ENCODE data around the gene ZNF14. TPM values are rescaled to one million over a fixed set of nuclear protein-coding genes. Genes with fewer than 3 reads are reported as not detected.
"Not testable (repeated sequence)": the region's sequence is repeated elsewhere in the genome, so short reads cannot be mapped to it uniquely, and the experiment has no call there.

ZNF14 gene
- total RNA-seq, 1 donor from 2014 or later = 6.0 TPM

DNA sequence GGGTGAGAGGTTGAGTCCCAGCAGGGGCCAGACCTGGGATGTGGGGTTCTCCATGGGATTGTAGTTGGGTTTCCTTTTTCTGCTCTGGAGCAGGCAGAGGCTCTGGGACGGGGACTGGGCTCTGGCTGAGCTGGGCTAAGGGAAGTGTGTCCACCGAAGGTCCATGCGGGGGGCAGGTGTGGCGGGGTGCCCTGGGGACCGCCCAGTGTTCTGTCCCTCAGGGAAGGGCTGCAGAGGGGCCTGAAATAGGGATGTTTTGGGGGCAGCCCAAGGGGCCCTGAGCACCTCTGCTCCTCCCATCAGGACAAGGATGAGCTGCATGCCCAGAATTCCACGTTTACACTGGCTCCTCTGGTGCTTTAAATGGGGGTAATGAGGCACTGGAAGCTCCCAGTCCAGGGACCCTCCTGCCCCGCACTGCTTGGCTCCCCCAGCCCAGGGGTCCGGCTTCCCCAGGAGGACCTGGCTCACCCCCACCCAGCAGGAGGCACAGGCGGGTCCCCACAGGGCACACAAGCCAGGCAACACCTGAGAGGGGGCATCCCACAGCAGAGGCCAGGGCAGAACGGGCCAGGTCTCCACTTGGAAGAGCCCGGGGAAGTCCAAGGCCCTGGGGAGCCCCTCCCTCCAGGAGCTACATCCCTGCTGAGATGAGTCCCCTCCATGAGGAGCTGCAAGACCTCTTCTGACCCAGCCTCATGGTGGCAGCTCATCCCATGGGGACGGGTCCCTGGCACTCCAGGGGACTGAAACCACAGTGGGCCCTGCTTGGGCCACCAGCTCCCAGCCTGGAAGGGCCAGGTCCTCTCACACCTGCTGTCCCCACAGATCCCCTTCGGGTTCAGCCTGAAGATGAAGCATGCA, 14.7 kb upstream of the ZNF14 start:
- intact Hi-C loops (cut with micrococcal nuclease) = no loop called here

DNA sequence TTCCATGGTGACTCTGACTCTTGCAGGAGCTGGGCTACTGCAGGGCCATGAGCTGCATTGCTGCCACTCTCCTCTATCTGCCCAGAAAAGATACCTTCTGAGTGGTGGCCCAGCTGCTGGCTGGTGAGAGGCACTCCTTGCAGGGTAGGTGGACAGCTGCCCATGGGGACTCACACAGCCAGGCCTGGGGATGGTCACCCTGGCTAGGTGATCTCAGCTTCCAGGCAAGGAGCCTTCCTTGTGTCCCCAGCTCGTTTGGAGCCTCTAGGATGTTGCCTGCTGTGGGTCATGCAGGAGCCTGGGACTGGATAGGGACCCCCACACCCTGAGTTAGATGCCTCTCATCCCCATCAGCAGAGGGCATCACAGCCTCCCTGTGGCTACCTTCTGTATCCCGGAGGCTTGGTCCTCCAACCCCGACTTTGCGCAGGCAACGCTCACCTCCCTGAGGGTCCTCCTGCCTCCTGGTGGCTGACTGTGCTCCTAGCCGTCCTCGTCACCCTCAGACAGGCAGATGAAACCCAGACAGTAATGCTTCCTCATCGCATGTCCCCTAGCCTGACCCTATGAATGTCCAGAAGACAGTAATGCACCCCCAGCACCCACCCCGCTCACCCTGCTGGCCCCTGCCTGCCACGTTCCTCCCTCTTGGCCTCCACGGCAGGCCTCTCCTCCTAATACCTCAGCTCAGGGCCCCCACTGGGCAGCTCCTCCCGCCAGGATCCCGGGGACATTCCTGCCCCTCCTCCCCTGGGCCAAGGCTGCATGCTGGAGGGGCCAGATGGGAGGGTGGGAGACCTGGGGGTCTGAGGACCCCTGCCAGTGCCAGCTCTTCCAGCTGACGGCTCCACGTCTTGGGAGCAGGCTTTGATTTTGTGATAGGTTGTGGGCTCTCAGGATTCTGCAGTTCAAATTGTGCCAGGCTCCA, 13.6 kb upstream of the ZNF14 start:
- intact Hi-C loops (cut with micrococcal nuclease) = no loop called here

DNA sequence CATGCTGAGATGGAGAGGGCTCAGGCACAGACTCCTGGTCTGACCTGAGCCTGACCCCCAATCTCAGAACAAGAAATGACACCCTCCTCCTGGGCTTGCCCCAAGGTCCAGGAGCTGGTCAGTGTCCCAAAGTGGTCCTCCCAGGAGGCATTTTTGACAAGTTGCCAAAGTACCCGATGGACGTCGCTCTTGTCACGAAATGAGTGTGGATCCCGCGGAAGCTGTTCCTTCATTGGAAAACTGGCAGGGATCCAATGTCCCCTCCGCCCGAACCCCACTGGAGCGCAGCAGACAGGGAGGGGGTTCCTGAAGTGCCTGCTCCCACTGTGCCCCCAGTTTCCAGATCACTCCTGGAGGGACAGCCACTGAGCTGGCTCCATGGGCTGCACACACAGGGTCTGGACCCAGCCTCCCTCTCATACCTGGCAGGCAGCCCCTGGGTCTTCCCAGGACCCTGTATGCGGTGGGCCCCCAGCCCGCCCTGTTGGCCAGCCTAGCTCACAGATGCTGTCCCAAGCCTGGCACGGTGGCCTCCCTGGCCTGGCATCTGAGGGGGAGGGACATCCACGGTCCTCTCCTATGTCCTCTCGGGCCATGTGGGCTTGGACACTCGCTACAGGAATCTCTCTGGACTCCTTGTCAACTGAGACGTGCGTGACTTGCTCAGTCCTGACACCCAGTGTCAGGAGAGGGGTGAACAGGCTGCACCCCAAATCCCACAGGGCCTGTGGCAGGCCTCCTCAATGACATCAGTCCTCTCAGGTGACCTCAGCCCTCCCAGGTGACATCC, 12.8 kb upstream of the ZNF14 start:
- intact Hi-C loops (cut with micrococcal nuclease) = no loop called here

DNA sequence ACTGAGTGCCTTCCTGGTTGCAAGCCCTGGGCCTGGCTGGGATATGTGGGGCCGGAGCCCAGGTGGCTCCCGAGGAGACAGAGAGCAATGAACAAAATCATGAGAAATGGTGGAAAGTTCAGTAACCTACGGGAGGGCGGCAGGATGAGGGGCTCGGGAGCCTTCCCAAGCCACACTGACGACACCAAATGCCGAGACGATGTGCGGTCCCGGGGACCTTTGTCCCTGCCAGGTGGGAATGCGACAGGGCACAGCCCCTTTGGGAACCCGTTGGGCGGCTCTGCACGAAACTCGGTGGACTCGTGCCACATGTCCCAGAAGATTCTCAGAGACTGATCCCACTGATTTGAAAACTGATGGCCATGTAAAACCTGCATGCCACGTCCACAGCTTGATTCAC, 11.7 kb upstream of the ZNF14 start:
- intact Hi-C loops (cut with micrococcal nuclease) = no loop called here

DNA sequence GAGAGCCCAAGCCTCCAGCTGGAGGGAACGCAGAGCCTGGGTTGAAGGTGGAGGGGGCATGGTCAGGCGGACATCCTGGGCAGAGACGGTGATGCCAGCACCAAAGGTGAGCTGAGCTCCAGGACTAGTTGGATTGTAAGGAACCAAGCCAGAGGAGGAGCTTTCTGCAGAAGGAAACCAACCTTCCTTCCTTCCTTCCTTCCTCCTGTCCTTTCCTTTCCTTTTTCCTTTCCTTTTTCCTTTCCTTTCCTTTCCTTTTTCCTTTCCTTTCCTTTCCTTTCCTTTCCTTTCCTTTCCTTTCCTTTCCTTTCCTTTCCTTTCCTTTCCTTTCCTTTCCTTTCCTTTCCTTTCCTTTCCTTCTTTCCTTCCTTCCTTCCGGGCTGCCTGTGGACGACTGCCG, 11.0 kb upstream of the ZNF14 start:
- intact Hi-C loops (cut with micrococcal nuclease) = not testable (repeated sequence)

DNA sequence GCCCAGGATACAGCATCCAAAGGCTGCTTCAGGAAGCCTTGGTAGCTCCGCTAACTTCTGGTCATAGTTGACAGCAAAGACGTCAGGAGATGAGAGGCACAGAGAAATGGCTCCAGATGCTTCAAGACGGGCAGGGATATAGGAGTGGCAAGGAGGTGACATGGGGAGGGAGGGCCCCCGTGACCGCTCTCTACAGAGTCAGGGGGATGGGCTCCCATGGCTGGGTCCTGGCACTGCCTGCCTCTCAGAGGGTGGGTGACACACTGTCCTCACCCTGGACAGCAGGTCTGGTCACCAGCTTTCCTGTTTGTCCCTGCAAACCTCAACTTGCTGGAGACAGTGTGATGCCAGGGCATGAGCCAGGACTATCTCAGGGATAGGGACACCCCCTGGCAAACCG, 10.3 kb upstream of the ZNF14 start:
- intact Hi-C loops (cut with micrococcal nuclease) = no loop called here

DNA sequence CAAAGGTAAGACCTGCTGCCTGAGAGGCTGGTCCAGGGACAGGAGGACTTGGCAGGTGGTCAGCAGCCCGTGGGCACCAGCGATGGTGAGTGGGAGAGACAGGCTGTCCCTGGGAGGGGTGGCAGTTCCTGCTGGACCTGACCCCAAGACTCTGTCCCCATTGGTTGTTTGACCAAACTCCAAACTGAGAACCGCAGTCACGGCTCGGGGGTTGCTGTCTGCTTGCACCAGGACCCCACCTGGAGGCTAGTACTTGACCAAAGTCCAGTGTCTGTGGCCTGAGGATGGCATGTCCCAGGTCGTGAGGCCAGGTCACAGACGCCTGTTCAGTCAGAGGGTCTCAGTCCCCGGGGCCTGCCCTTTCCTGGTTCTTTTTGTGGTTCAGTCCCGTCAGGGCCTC, 9.9 kb upstream of the ZNF14 start:
- intact Hi-C loops (cut with micrococcal nuclease) = no loop called here

DNA sequence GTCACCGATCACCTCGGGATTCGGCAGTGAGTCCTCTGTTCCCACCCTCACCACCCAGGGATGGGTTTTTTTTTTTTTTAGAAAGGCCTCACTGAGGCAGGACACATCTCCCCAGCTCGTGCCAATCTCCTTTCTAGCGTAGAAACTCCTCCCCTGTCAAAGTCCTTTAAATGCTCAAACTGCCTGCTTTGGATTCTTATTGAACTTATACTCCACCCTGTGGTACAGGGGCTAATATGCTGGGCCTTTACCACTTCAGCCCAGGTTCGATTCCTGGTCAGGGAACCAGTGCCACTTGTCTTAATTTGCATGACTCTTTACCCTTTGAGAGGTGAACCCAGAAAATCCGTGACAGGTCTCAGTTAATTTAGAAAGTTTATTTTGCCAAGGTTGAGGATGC, 8.3 kb upstream of the ZNF14 start:
- intact Hi-C loops (cut with micrococcal nuclease) = no loop called here

DNA sequence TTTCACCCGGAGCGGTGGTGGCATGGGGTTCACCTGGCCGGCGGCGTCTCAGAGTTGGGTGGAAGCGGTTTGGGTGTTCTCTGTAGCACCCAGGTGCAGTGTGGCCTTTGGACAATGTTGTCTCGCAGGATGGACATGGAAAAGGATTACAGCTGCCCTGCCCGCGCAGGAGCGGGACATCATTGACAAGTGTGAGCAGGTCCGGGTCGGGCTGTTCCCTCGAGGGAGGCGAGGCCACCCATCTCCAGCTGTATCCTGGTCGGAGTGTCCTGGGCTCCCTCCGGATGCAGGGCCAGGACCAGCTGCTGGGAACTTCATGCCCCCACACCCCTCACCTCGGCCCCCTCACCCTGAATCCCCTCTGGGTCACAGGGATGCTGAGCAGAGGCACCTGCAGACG, 7.8 kb upstream of the ZNF14 start:
- intact Hi-C loops (cut with micrococcal nuclease) = no loop called here

DNA sequence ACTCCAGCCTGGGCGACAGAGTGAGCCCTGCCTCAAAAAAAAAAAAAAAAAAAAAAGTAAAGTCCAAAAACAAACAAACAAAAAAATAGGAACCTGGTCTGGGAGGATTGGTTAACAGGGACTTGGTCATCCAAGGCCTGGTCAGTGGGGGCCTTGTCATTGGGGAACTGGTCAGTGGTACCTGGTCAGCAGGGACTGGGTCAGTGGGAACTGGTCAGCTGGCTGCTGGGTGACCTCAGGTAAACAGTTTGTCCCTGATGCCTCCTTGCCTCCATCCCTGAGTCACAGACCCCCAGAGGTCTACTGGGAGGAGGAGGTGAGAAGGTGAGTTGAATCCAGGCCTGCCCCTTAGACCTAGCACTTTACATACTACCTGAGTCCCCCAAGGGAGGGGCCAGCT, 5.7 kb upstream of the ZNF14 start:
- intact Hi-C loops (cut with micrococcal nuclease) = no loop called here

DNA sequence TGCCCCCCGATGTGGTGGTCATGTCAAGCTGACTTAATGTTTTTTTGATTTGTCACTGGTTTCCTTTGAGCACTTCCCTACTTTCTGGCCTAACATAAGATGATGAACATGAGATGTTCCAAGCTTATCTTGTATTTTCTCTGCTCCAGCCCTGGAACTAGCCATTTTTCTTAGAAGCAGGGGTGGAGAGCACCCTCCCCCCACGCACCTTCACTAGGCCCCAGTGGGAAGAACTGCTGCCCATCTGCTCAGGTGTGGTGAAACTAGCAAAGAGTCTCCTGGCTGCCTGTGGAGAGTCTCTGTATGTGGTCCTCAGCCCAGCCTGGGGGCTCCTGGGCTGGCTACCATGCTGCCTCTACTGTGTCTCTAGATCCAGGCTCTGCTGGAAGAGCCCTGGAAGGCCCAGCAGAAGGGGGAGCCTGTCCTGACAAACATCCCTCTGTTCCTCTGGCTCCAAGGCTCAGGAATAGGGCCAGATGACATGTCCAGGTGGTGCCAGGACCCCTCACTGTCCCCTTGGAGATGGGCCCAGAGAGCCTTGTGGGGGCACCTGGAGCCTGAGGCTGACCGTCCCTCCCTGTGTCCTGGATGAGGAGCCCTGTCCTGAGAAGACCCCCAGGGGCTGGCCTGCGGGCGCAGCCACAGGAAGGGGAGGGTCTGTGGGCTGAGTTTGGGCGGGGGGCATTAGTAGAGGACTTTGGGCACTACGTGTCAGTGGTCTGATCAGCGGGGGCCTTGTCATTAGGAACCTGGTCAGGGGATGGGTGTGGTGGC, 4.8 kb upstream of the ZNF14 start:
- intact Hi-C loops (cut with micrococcal nuclease) = no loop called here

DNA sequence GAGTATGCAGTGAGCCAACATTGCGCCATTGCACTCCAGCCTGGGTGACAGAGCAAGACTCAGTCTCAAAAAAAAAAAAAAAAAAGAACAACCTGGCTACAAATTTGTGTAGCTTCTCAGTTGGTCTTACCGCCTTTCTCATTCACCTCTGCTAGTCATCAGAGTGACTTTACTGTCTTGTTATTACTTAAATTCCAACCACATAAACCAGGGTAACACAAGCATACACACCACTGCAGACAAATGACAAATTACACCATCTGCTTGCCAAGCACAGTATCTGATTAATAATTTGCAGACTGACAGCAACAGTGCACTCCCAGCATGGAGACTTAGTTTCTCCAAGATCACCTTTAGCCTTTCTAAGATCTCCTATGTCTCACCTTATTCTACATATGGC, 11.0 kb downstream of the ZNF14 start:
- intact Hi-C loops (cut with micrococcal nuclease) = no loop called here

DNA sequence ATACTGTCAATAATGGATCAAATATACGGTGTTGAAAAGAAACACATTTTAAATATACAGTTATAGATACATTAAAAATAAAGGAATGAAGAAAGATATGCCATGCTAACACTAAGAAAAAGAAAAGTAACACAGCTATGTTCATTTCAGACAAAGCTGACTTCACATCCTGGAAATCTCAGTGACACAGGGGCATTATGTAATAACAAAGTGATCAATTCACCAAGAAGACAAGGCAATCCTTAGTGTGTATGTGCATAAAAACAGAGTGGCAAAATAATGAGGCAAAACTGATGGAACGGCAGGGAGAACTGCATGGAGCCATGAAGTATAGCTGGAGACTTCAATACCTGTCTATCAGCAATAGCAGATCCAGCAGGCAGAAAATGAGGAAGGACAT, 13.1 kb downstream of the ZNF14 start:
- intact Hi-C loops (cut with micrococcal nuclease) = no loop called here

DNA sequence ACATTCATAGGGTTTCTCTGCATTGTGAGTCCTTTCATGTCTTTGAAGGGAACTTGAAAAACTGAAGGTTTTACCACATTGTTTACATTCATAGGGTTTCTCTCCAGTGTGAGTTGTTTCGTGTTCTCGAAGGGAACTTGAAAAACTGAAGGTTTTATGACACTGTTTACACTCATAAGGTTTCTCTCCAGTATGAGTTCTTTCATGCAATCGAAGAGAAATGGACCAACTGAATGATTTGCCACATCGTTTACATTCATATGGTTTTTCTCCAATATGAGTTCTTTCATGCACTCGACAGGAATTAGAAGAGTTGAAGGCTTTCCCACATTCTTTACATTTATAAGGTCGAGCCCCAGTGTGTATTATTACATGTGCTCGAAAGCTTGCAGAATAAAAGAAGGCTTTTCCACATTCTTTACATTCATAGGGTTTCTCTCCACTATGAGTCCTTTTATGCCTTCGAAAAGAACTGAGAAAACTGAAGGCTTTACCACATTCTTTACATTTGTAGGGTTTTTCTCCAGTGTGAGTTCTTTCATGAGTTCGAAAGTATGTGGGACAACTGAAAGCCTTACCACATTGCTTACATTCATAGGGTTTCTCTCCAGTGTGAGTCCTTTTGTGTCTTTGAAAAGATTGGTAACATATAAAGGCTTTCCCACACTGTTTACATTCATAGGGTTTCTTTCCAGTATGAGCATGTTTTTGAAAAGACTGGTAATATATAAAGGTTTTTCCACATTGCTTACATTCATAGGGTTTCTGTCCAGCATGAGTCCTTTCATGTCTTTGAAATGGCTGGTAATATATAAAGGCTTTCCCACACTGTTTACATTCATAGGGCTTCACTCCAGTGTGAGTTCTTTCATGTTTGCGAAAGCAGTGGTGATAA, 20.7 kb downstream of the ZNF14 start:
- intact Hi-C loops (cut with micrococcal nuclease) = no loop called here

DNA sequence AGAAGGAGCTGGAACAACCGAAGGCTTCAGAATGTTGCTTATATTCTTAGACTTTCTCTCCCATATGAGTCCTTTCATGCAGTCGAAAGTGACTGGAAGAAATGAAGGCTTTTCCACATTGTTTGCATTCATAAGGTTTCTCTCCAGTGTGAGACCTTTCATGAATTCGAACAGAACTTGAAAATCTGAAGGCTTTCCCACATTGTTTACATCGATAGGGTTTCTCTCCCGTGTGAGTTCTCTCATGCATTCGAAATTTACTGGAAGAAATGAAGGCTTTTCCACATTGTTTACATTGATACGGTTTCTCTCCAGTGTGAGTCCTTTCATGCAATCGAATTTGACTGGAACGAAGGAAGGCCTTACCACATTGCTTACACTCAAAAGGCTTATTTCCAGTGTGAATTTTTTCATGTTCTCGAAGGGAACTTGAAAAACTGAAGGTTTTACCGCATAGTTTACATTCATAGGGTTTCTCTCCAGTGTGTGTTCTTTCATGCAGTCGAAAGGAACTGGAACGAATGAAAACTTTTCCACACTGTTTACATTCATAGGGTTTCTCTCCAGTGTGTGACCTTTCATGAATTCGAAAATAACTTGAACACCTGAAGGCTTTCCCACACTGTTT, 21.5 kb downstream of the ZNF14 start:
- intact Hi-C loops (cut with micrococcal nuclease) = no loop called here

DNA sequence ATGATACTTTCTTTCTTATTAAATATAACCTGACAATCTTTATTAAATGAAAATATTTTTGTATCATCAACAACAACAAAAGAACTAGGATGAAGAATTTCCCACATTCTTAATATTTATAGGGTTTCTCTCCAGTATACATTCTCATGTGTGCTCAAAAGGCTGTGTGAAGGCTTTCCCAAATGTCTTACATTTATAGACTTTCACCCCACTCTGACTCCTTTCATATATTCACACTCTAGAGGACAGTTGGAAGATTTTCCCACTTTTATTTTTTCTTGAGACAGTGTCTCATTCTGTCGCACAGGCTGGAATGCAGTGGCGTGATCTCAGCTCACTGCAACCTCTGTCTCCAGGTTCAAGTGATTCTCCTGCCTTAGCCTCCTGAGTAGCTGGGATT, 22.4 kb downstream of the ZNF14 start:
- intact Hi-C loops (cut with micrococcal nuclease) = no loop called here

DNA sequence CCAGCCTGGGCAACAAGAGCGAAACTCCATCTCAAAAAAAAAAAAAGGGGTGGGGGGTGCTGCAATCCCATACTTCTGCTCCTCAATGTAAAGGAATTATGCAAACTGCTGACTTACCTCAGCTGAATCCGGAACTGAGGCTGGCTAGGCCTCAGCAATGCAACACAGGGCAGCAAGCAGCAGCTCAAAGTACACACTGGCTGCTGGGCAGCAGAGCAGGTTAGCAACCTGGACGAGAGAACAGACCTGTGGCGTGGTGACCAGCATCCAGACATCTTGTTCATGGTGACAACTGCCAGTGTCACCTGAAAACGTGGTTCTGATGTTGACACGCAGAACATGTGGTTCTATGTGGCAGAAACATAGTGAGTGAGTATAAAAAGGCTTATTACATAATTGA, 28.1 kb downstream of the ZNF14 start:
- intact Hi-C loops (cut with micrococcal nuclease) = no loop called here

DNA sequence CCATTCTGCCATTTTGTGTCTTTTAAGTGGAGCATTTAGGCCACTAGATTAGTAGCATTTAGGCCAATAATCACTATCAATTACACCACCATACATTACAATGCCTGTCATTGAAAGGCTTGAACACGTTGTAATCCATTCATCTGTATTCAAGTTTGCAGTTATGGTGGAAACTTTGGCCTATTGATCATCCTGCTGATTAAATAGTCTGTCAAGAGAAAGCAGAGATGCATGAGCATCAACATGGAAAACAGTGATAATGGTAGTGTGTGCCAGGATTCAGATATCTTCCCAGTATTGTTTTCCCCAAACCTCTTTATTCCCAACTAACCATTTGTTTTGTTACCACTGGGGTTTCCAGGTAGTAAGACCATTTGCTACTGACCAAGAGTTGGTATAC, 32.4 kb downstream of the ZNF14 start:
- intact Hi-C loops (cut with micrococcal nuclease) = not testable (repeated sequence)

DNA sequence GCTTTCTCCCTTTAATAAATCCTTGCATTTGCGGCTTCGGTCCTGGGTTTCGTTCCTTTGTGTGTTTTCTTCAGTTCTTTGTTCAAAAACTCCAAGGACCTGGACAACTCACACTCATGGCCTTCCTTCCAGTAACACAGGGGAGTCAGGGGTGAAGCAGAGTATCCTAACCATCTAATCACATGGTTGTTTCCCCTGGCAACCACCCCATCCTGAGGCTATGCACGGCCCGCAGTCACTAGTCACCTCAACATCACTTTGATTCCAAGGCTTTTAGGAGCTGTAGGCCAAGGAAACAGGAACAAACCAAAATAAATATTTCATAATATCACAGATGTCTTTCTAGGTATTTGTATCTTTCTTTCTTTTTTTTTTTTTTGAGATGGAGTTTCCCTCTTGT, 35.3 kb downstream of the ZNF14 start:
- intact Hi-C loops (cut with micrococcal nuclease) = no loop called here
